ENCODE data around the gene CADM1.

Gene CADM1

GRCh38 chr11:115276799-115277198 lies 227.4 kb downstream of the CADM1 start:
- H3K27ac Mint-ChIP-seq, result no peak overlapping the region
- no peaks in the 10 kb centered on the region for H3K9me3 Mint-ChIP-seq
- H3K27me3 Mint-ChIP-seq (ENCODE audit: low read depth), result no peaks in the 10 kb centered on the region
- no peak overlapping the region for H3K4me3 Mint-ChIP-seq
- TF ChIP-seq CTCF (IDR thresholded peaks at IDR 0.05; ENCODE audit: unreplicated experiment in 3 of 3), result no peak
- H3K4me1 Mint-ChIP-seq, result peaks cover 15% of the 10 kb centered on the region
- peaks cover 3% of the 10 kb centered on the region for H3K36me3 Mint-ChIP-seq (ENCODE audit: low read depth)

GRCh38 chr11:115276191-115276590 lies 228.0 kb downstream of the CADM1 start:
- no peak for TF ChIP-seq CTCF (IDR thresholded peaks at IDR 0.05; ENCODE audit: unreplicated experiment in 3 of 3)
- no peak overlapping the region for H3K4me3 Mint-ChIP-seq
- no peaks in the 10 kb centered on the region for H3K27me3 Mint-ChIP-seq (ENCODE audit: low read depth)
- peaks cover 15% of the 10 kb centered on the region for H3K4me1 Mint-ChIP-seq
- no peaks in the 10 kb centered on the region for H3K9me3 Mint-ChIP-seq
- peaks cover 3% of the 10 kb centered on the region for H3K36me3 Mint-ChIP-seq (ENCODE audit: low read depth)
- peak overlapping the region in 1 of 3 experiments; percentile 5 for H3K27ac Mint-ChIP-seq

GRCh38 chr11:115275045-115275444 lies 229.2 kb downstream of the CADM1 start:
- no peaks in the 10 kb centered on the region for H3K9me3 Mint-ChIP-seq
- H3K27me3 Mint-ChIP-seq (ENCODE audit: low read depth), result no peaks in the 10 kb centered on the region
- peaks cover 16% of the 10 kb centered on the region for H3K4me1 Mint-ChIP-seq
- TF ChIP-seq CTCF (IDR thresholded peaks at IDR 0.05; ENCODE audit: unreplicated experiment in 3 of 3), result no peak
- peak overlapping the region in 1 of 3 experiments; percentile 23 for H3K27ac Mint-ChIP-seq
- no peak overlapping the region for H3K4me3 Mint-ChIP-seq
- peaks cover 3% of the 10 kb centered on the region for H3K36me3 Mint-ChIP-seq (ENCODE audit: low read depth)

GRCh38 chr11:115272925-115273324 lies 231.3 kb downstream of the CADM1 start:
- no peaks in the 10 kb centered on the region for H3K9me3 Mint-ChIP-seq
- peaks cover 29% of the 10 kb centered on the region for H3K4me1 Mint-ChIP-seq
- peaks cover 6% of the 10 kb centered on the region for H3K27me3 Mint-ChIP-seq (ENCODE audit: low read depth)
- no peaks in the 10 kb centered on the region for H3K36me3 Mint-ChIP-seq (ENCODE audit: low read depth)
- no peak for TF ChIP-seq CTCF (IDR thresholded peaks at IDR 0.05; ENCODE audit: unreplicated experiment in 3 of 3)
- H3K4me3 Mint-ChIP-seq, result no peak overlapping the region
- H3K27ac Mint-ChIP-seq, result no peak overlapping the region

GRCh38 chr11:115271643-115272042 lies 232.6 kb downstream of the CADM1 start:
- Mint-ChIP-seq H3K9me3 (no peaks in the 10 kb centered on the region), H3K27ac (no peak overlapping the region), H3K27me3 (ENCODE audit: low read depth) (peaks cover 6% of the 10 kb centered on the region), H3K4me3 (no peak overlapping the region), H3K4me1 (peaks cover 42% of the 10 kb centered on the region), H3K36me3 (ENCODE audit: low read depth) (no peaks in the 10 kb centered on the region)
- no peak for TF ChIP-seq CTCF (IDR thresholded peaks at IDR 0.05; ENCODE audit: unreplicated experiment in 3 of 3)

- peaks cover 48% of the 10 kb centered on the region for H3K4me1 Mint-ChIP-seq
- H3K27me3 Mint-ChIP-seq (ENCODE audit: low read depth), result peaks cover 6% of the 10 kb centered on the region
- no peak for TF ChIP-seq CTCF (IDR thresholded peaks at IDR 0.05; ENCODE audit: unreplicated experiment in 3 of 3)
- no peak overlapping the region for H3K4me3 Mint-ChIP-seq
- H3K9me3 Mint-ChIP-seq, result no peaks in the 10 kb centered on the region
- H3K36me3 Mint-ChIP-seq (ENCODE audit: low read depth), result no peaks in the 10 kb centered on the region
- peak overlapping the region in 2 of 3 experiments; percentile 44 to 51 for H3K27ac Mint-ChIP-seq
Measured at GRCh38 chr11:115269191-115269950, 234.8 kb downstream of the CADM1 start.

Data from nephron (organoid).